Hematopoietic multipotent progenitor cell (in vitro differentiated cells): Measurements from ENCODE around the gene VRK3. TPM values are rescaled to one million over a fixed set of nuclear protein-coding genes. Genes with fewer than 3 reads are reported as not detected.
A peak's percentile ranks its signal among the peaks of the same experiment; 100 is the strongest.
"Not testable (repeated sequence)": the region's sequence is repeated elsewhere in the genome, so short reads cannot be mapped to it uniquely, and the experiment has no call there.

Experiments
- DNase-seq, 3 donors: peaks; one replicate each; pipeline ENCODE4 v3.0.0-alpha.2; 2011 to 2015; ENCODE audit warnings: low read depth in 2 of 3, low spot score in 2 of 3
- total RNA-seq: library from RNA; depleted of rRNA; stranded (reverse); fragments of >200 nt; gene quantifications from one replicate; pipeline ENCODE4 v1.2.3, GENCODE V29; 2012

Gene VRK3
- total RNA-seq, 1 donor = 50.4 TPM

- not testable (repeated sequence) for DNase-seq
Observed at GRCh38 chr19:49958144-49958543, 67.0 kb downstream of the VRK3 start.

DNA sequence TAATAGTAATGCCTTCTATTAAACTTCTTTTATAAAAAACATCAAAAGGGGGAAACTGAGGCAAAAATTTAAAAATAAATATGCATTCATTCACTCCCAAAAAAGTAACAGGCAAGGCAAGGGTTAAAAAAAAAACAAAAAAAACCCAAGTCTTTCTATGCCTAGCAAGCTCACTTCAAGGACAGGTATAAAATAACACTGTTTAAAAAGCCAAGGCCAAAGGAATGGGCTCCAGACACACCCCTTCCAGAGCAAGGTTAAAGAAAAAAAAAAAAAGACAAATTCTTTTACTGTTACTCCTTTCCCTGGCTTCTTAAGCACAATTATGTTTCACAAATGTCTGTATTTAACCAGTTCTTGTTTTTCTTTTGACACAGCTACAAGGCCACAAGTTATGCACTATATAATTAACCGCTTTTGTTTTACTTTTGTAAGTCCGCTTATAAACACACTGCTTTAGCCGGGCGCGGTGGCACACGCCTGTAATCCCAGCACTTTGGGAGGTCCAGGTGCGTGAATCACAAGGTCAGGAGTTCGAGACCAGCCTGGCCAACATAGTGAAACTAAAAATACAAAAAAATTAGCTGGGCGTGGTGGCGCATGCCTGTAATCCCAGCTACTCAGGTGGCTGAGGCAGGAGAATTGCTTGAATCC is 67.8 kb downstream of the VRK3 start:
- no peak for DNase-seq

DNA sequence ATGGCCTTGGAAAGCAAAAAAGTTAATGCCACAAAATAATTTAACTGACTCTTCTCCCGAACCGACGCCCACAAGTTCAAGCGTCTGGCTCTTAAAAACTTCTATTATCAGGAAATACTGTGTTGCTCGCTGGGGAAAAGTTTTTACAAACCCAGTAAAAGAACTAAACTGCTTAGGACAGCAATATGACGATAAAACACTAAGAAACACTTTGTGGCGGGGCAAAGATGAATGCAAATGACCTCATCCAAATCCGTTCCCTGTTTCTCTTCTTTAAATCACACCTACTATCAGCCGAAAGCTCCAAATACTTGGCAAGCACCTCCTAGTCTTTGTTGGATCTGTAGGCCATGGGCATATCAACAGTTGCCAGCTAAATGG is 69.1 kb downstream of the VRK3 start:
- no peak for DNase-seq

GRCh38 chr19:49954933-49955332 is 70.2 kb downstream of the VRK3 start:
- DNase-seq = no peak

DNA sequence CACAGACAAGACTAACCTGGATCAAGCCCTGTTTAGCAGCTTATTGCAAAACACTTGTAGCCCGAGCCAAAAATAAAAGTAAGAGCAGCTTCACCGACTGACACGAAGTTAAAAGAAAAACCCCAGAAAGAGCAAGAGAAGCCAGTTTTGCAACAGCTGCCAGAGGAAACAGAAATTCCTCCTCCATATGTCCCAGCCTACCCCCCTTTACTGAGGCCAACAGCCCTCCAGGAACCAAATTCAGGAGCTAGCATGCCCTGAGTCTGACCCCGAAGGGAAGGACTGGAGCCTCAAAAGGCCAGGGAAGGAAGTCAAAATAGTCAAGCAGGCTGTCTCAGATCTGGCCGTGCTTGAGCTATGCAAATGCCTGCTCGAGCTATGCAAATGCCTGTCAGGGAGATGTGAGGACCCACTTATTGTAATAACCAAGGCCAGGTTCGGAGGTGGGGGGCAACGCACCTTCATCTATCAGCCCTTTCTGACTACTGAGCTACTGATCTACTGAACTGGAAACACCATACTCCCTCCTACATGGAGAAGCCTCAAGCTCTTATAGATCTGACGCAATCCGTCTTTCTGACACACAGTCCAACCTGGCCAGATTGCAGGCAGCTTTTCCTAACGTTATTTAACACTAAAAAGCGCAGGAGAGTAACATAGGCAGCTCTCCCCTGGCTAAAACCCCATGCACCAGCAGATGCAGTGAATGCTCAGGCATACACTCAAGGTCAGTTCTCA is 70.9 kb downstream of the VRK3 start:
- no peak for DNase-seq

GRCh38 chr19:49953416-49953815 is 71.8 kb downstream of the VRK3 start:
- DNase-seq = no peak

- DNase-seq = no peak
Observed at GRCh38 chr19:49952906-49953305, 72.3 kb downstream of the VRK3 start.

- no peak for DNase-seq
Observed at GRCh38 chr19:49952479-49952836, 72.7 kb downstream of the VRK3 start.

DNA sequence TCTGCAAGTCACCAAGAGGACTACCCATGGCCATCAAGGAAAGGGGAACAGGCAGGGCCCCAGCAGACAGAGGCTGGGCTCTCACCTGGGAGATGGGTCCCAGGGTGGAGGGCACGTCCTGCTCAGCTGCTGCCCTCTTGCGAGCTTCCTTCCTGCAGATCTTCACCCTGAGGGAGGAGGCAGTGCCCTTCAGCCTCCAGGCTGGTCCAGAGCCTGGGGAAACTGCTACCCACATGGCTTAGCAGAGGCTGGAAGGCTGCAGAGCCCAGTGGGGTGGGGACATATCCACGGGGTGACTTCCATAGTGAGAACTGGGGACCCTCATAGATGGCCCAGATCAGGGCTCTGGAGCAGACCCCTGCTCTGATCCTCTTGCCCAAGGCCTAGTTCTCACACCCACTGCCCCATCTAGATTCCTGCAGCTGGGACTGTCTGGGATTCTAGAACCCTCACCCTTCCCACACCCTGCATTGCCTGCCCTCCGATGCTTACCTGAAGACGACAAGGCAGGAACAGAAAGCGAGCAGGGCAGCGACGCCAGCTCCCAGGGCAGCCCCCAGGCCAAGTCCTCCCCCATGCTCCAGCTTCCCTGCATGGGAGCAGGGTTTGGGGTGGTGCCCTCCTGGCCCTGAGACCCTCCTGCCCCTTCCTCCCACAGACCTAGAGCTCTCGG is 73.2 kb downstream of the VRK3 start:
- DNase-seq = no peak

- no peak for DNase-seq
Observed at GRCh38 chr19:49950956-49951526, 74.1 kb downstream of the VRK3 start.

DNA sequence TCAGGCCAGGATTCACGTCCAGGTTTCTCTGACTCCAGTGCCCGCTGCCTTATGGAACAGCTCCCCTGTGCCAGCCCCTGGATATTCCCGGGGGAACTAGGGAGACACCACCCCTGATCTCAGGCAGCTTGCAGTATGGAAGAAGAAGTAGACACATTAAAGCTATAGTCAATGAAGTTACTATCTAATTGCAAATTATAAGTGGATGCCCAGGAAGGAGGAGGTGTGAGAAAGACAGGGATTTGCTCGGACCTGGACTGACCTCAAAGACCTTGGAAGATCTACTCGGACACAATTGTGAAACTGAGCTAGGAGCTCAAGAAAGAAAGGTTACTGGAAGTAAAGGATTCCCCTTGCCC is 74.6 kb downstream of the VRK3 start:
- DNase-seq = no peak

DNA sequence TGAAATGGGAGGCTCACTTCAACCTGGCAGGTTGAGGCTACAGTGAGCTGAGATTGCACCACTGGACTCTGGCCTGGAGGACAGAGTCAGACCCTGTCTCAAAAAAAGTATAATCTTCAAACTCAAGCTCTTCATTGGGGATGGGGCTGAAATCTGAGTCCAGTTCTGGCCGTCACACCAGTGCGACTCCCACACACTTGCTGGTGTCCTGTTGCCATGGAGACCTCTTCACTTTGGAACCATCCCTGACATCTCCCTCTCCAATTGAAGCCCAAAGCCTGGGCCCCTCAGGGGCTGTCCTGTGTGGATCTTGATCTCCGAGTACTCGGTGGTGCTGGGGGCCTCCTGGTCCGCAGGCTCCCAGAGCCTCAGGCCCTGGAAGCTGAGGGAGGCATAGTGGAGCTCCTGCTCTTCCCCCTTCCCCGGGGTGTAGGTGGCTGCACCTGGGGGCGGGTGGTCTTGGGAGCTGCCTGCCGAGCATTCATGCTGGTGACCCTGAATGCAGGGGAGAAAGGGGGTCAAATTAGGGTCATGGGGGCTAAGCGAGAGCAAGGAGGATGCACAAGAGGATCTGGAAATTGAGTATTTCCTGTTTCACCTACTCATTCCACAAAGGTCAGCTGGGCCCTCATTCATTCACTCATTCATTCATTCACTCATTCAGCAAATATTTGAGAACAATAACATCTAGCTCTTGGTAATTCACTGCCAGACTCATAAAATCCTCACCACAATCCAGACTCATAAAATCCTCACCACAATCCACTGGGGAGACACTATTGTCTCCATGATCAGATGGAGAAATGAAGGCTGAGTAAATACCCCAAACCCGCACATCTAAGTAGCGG is 75.2 kb downstream of the VRK3 start:
- DNase-seq = no peak

DNA sequence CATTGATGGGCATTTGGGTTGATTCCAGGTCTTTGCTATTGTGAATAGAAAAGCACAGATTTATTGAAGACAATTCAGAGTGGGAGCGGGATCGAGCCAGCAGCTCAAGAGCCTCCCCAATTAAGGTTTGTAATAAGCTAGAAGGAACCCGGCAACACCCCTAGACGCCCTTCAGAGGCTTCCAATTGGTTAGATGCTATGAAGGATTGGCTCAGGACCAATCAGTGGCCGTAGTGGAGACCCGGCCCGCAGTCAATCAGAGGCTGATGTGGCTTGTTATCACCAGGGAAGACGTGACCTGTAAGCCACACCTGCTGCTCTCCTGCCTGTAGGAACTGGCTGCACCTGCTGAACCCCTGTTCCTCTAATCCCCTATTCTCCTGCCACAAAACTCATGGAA is 78.8 kb downstream of the VRK3 start:
- DNase-seq = no peak

GRCh38 chr19:49944567-49944966 is 80.6 kb downstream of the VRK3 start:
- DNase-seq = not testable (repeated sequence)

GRCh38 chr19:49940482-49940791 is 84.7 kb downstream of the VRK3 start:
- DNase-seq = no peak

GRCh38 chr19:49939721-49940481 is 85.3 kb downstream of the VRK3 start:
- no peak for DNase-seq

GRCh38 chr19:49938662-49939061 is 86.5 kb downstream of the VRK3 start:
- no peak for DNase-seq

- DNase-seq = peak; percentile 58 to 80 (median 72)
Observed at GRCh38 chr19:49937750-49938381, 87.3 kb downstream of the VRK3 start.

DNA sequence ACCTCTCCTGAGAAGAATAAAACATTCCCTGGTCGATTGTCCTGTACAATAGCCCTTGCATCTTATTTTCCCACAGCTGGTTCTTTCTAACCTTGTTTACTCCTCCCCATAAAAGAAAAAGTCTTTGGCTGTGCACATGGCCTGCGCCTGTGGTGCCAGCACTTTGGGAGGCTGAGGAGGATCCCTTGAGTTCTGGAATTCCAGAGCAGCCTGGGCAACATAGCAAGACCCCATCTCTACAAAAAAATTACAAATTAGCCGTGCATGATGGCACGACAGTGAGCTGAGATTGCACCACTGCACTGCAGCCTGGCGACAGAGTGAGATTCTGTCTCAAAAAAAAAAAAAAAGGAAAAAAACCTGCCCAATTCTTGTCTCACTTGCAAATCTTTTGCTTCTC is 88.6 kb downstream of the VRK3 start:
- DNase-seq = no peak

DNA sequence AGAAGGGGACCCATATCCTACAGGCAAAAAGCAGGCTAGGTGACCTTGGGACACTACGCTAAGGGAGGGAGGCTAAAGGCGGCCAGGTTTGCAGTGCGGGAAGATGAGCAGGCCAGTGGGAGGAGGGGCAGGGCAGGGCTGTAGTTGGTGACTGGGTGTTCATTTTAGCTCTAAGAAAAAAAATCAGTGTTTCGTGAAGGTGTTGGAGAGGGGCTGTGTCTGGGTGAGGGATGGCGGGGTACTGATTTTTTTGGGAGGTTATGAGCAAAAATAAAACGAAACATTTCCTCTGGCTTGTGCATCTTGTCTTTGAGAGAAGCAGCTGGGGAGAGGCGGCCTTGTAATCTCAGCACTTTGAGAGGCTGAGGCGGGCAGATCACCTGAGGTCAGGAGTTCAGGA is 91.5 kb downstream of the VRK3 start:
- no peak for DNase-seq
